MM.1S (cell line): ENCODE data around the gene MEGF8.

Experiments
- DNase-seq: peaks from one replicate; pipeline ENCODE4 v3.0.0-alpha.2; 2015
- H2AFZ ChIP-seq: fragments of 300-600 bp; sonication (generic); 2 replicates; pipeline ENCODE4 v1.6.0; 2016; ENCODE audit warnings: antibody characterized with exemption, low read length
- H3F3A ChIP-seq: fragments of 300-600 bp; sonication (generic); 2 replicates; pipeline ENCODE4 v1.6.1; 2016; ENCODE audit warnings: mild to moderate bottlenecking, antibody characterized with exemption, low read length, moderate library complexity, mixed read lengths; ENCODE audit not compliant: insufficient read depth
- H3K27ac ChIP-seq: fragments of 300-600 bp; sonication (generic); 2 replicates; pipeline ENCODE4 v1.5.1; 2016; ENCODE audit warnings: mild to moderate bottlenecking, low read length
- H3K27me3 ChIP-seq: fragments of 300-600 bp; sonication (generic); replicated peaks from 2 replicates; pipeline ENCODE4 v1.6.0; 2016; ENCODE audit warnings: low read length; ENCODE audit not compliant: insufficient read depth
- H3K36me3 ChIP-seq: fragments of 300-600 bp; sonication (generic); replicated peaks from 2 replicates; pipeline ENCODE4 v1.6.1; 2016; ENCODE audit warnings: mild to moderate bottlenecking, low read length, mixed read lengths; ENCODE audit not compliant: insufficient read depth
- H3K4me1 ChIP-seq: fragments of 300-600 bp; sonication (generic); 2 replicates; pipeline ENCODE4 v1.6.1; 2016; ENCODE audit warnings: low read length, mixed read lengths
- H3K4me2 ChIP-seq: fragments of 300-600 bp; sonication (generic); 2 replicates; pipeline ENCODE4 v1.6.0; 2016; ENCODE audit warnings: low read depth, low read length
- H3K4me3 ChIP-seq: fragments of 300-600 bp; sonication (generic); 2 replicates; pipeline ENCODE4 v1.5.1; 2016; ENCODE audit warnings: low read length, mixed read lengths
- H3K79me2 ChIP-seq: fragments of 300-600 bp; sonication (generic); 2 replicates; pipeline ENCODE4 v1.6.1; 2016; ENCODE audit warnings: mixed run types, low read length, mixed read lengths
- H3K9ac ChIP-seq: fragments of 300-600 bp; sonication (generic); 2 replicates; pipeline ENCODE4 v1.6.1; 2016; ENCODE audit warnings: low read length, mixed read lengths
- H3K9me2 ChIP-seq: fragments of 300-600 bp; sonication (generic); replicated peaks from 2 replicates; pipeline ENCODE4 v1.6.1; 2016; ENCODE audit warnings: mild to moderate bottlenecking, low read length, mixed read lengths; ENCODE audit not compliant: insufficient read depth
- H3K9me3 ChIP-seq: fragments of 300-600 bp; sonication (generic); replicated peaks from 2 replicates; pipeline ENCODE4 v1.6.1; 2016; ENCODE audit warnings: mild to moderate bottlenecking, low read length, mixed read lengths; ENCODE audit not compliant: insufficient read depth
- H4K20me1 ChIP-seq: fragments of 300-600 bp; sonication (generic); 2 replicates; pipeline ENCODE4 v1.6.1; 2016; ENCODE audit warnings: mild to moderate bottlenecking, low read length, moderate library complexity, mixed read lengths; ENCODE audit not compliant: insufficient read depth
- EZH2 ChIP-seq: fragments of 300-600 bp; sonication (generic); optimal IDR thresholded peaks from 2 replicates; pipeline ENCODE3; 2017; ENCODE audit warnings: low read depth, mild to moderate bottlenecking, antibody characterized with exemption, low read length, mixed read lengths
- EZH2phosphoT487 ChIP-seq: fragments of 300-600 bp; sonication (generic); IDR thresholded peaks from 2 replicates; pipeline ENCODE4 v1.6.1; 2018; ENCODE audit warnings: antibody characterized with exemption, low read length
- TF ChIP-seq, protein P1 (sequence below): fragments of 300-600 bp; sonication (generic); IDR thresholded peaks from 2 replicates; pipeline ENCODE4 v1.5.1; 2016; ENCODE audit warnings: antibody characterized with exemption, low read length, mixed read lengths

MEGF8 gene

DNA sequence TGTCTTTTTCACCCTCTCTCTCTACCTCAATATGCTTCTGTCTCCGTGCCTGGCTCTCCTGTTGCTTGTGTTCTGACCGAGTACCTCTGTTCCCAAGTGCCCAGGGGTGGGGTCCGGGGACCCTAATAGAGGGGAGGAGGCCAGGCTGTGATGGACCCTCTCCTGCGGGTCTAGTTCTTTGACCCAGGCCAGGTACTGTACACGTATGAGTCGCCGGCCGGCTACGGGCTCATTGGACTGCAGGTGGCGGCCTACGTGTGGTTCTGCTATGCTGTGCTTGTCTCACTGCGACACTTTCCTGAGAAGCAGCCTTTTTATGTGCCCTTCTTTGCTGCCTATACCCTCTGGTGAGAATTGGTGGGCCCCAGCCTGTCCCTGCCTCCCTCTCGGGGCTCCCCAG is 7.9 kb upstream of the MEGF8 start:
- Histone ChIP-seq H3K4me3 (no peak overlapping the region), H3K9me2 (no peaks in the 10 kb centered on the region), H3K27ac (no peak overlapping the region), H3K4me2 (no peak overlapping the region), H3K36me3 (no peaks in the 10 kb centered on the region), H2AFZ (no peak overlapping the region), H3K4me1 (peaks cover 3% of the 10 kb centered on the region; the same call in 1 of the 2 replicates), H3K9ac (no peak overlapping the region), H4K20me1 (no peaks in the 10 kb centered on the region), H3F3A (no peaks in the 10 kb centered on the region), H3K27me3 (peaks cover 55% of the 10 kb centered on the region), H3K9me3 (no peaks in the 10 kb centered on the region), H3K79me2 (no peaks in the 10 kb centered on the region)
- TF ChIP-seq EZH2phosphoT487 (no peak), EZH2 (no peak)
- TF ChIP-seq, protein P1, sequence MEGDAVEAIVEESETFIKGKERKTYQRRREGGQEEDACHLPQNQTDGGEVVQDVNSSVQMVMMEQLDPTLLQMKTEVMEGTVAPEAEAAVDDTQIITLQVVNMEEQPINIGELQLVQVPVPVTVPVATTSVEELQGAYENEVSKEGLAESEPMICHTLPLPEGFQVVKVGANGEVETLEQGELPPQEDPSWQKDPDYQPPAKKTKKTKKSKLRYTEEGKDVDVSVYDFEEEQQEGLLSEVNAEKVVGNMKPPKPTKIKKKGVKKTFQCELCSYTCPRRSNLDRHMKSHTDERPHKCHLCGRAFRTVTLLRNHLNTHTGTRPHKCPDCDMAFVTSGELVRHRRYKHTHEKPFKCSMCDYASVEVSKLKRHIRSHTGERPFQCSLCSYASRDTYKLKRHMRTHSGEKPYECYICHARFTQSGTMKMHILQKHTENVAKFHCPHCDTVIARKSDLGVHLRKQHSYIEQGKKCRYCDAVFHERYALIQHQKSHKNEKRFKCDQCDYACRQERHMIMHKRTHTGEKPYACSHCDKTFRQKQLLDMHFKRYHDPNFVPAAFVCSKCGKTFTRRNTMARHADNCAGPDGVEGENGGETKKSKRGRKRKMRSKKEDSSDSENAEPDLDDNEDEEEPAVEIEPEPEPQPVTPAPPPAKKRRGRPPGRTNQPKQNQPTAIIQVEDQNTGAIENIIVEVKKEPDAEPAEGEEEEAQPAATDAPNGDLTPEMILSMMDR, result no peak
- no peak for DNase-seq

DNA sequence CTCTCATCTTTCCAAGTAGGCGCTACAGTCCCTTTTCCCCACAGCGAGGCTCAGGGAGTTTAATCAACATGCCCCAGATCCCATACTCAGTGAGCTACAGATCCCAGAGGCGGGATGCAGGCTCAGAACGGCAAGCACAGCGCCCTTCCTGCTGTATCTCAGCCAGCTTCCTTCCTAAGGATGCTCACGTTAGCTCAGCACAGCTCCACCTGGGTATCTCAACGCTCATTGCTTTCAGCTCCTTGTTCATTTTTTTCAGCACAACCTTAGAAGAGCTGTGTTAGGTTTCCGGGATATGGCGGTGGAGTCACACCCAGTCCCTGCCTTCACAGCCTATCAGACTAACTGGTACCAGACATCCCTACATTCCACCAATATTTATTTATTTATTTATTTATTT is 3.1 kb upstream of the MEGF8 start:
- Histone ChIP-seq H3K79me2 (peaks cover 17% of the 10 kb centered on the region), H3K4me1 (no peaks in the 10 kb centered on the region), H3F3A (no peaks in the 10 kb centered on the region), H3K9ac (no peak overlapping the region), H3K36me3 (no peaks in the 10 kb centered on the region), H3K4me2 (no peak overlapping the region), H3K9me2 (no peaks in the 10 kb centered on the region), H3K9me3 (no peaks in the 10 kb centered on the region), H4K20me1 (no peaks in the 10 kb centered on the region), H3K4me3 (no peak overlapping the region), H2AFZ (no peak overlapping the region), H3K27ac (no peak overlapping the region), H3K27me3 (peaks cover 46% of the 10 kb centered on the region)
- TF ChIP-seq EZH2phosphoT487, result no peak
- DNase-seq, result no peak

DNA sequence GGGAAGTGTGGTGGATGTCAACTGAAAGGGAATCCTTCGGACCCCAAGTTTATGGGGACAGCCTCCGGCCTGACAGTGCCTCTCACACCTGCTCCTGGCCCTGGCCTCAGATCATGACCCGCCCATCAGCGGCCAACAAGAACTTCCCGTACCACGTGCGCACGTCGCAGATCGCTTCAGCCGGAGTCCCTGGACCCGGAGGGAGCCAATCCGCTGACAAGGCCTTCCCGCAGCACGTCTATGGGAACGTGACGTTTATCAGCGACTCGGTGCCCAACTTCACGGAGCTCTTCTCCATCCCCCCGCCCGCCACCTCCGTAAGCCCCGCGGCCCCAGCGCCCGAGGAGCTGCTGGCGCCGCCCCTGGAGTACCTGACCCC is 2.0 kb upstream of the MEGF8 start:
- TF ChIP-seq, protein P1, result no peak
- TF ChIP-seq EZH2phosphoT487 (no peak), EZH2 (no peak)
- Histone ChIP-seq H3K27me3 (peaks cover 46% of the 10 kb centered on the region), H3K9me2 (no peaks in the 10 kb centered on the region), H3K36me3 (no peaks in the 10 kb centered on the region), H3K79me2 (peaks cover 20% of the 10 kb centered on the region), H3K9ac (no peak overlapping the region), H3K4me1 (no peaks in the 10 kb centered on the region), H3K27ac (no peak overlapping the region), H3F3A (no peaks in the 10 kb centered on the region), H2AFZ (no peak overlapping the region), H3K9me3 (no peaks in the 10 kb centered on the region), H3K4me3 (no peak overlapping the region), H4K20me1 (no peaks in the 10 kb centered on the region), H3K4me2 (no peak overlapping the region)
- no peak for DNase-seq

DNA sequence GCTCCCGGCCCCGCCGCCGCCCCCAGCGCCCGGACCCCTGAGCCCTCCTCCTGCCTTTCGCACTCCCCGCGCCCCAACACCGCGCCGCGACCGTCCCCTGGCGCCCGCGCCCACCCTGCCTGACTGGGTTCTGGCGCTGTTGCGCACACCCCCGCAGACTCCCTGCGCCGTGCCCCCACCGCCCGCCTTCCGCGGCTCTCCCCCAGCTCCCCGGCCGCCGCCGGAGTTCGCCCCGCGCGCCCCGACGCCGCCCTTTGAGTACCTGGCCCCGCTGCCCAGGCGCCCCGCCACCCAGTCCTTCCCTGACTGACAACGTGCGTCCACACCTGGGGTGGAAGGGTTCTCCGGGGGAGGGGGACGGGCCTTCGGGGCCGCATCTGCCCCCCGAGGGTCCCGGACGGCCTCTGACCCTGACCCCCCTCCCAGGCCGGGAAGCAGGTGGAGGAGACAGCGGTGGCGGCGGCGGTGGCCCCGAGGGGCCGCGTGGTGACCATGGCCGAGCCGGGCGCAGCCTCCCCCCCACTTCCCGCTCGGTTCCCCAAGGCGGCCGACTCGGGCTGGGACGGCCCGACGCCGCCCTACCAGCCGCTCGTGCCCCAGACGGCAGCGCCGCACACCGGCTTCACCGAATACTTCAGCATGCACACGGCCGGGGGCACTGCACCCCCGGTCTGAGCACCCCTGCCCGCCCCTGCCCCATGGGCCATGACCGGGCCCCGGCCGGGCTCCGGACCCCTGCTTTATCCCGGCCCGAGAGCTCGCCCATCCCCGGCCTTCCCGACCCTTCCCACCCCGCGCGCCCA is 1.4 kb upstream of the MEGF8 start:
- Histone ChIP-seq H2AFZ (0 out of 2 replicates have a peak overlapping the region, but pooled peaks have one; percentile 11), H3K4me1 (no peaks in the 10 kb centered on the region), H3F3A (no peaks in the 10 kb centered on the region), H3K36me3 (no peaks in the 10 kb centered on the region), H3K4me2 (peak overlapping the region; percentile 75; the same call in 1 of the 2 replicates), H3K9me2 (no peaks in the 10 kb centered on the region), H3K27me3 (peaks cover 44% of the 10 kb centered on the region), H3K9me3 (no peaks in the 10 kb centered on the region), H3K27ac (no peak overlapping the region), H3K79me2 (peaks cover 20% of the 10 kb centered on the region), H4K20me1 (no peaks in the 10 kb centered on the region), H3K4me3 (peak overlapping the region; percentile 45; the same call in 1 of the 2 replicates), H3K9ac (no peak overlapping the region)
- TF ChIP-seq EZH2, result peak; percentile 94
- TF ChIP-seq, protein P1, result no peak
- DNase-seq, result no peak
